VCaP (cell line): ENCODE measurements around the gene KLHL29.

ENCODE experiments used
- H3K27ac ChIP-seq: fragments of 450-650 bp; 2 replicates; pipeline ENCODE4 v1.5.1; 2017
- CTCF ChIP-seq: fragments of 450-650 bp; conservative IDR thresholded peaks from 2 replicates; pipeline ENCODE4 v1.5.1; 2017; ENCODE audit warnings: mild to moderate bottlenecking, moderate library complexity

Gene KLHL29

GRCh38 chr2:23484767-23485166 lies 99.8 kb downstream of the KLHL29 start:
- no peak overlapping the region for H3K27ac ChIP-seq
- TF ChIP-seq CTCF, result no peak

- TF ChIP-seq CTCF, result no peak
- H3K27ac ChIP-seq, result no peak overlapping the region
Observed at GRCh38 chr2:23485261-23485660, 100.3 kb downstream of the KLHL29 start.

- no peak for TF ChIP-seq CTCF
- H3K27ac ChIP-seq, result no peak overlapping the region
Observed at GRCh38 chr2:23485841-23486683, 101.1 kb downstream of the KLHL29 start.

- H3K27ac ChIP-seq, result no peak overlapping the region
- TF ChIP-seq CTCF, result no peak
Observed at GRCh38 chr2:23486684-23487075, 101.7 kb downstream of the KLHL29 start.

- TF ChIP-seq CTCF, result no peak
- H3K27ac ChIP-seq, result no peak overlapping the region
Observed at GRCh38 chr2:23487735-23488492, 102.9 kb downstream of the KLHL29 start.

- no peak overlapping the region for H3K27ac ChIP-seq
- no peak for TF ChIP-seq CTCF
Observed at GRCh38 chr2:23488584-23488983, 103.6 kb downstream of the KLHL29 start.

GRCh38 chr2:23489471-23490322 lies 104.7 kb downstream of the KLHL29 start:
- no peak overlapping the region for H3K27ac ChIP-seq
- TF ChIP-seq CTCF, result no peak
